Spleen (tissue), 7 donors: ENCODE results near the gene IMMP2L.

Experiments
- CTCF ChIP-seq, 11 experiments: fragments of 200-600 bp in 7 of 11; fragments of 450-650 bp in 4 of 11; sonication (generic) in 4 of 11; IDR thresholded peaks in 8 of 11; conservative IDR thresholded peaks in 3 of 11; 1 replicate in 7 of 11; 2 replicates in 4 of 11; pipeline versions ENCODE4 v1.4.0 to v1.8.0; 2016 to 2021; ENCODE audit warnings: antibody characterized with exemption in 11 of 11, inconsistent platforms in 4 of 11, mild to moderate bottlenecking in 1 of 11
- POLR2A ChIP-seq, 3 donors: fragments of 450-650 bp; IDR thresholded peaks; one replicate each; pipeline ENCODE4 v1.5.1; 2017; ENCODE audit warnings: antibody characterized with exemption in 3 of 3, mild to moderate bottlenecking in 1 of 3
- POLR2AphosphoS5 ChIP-seq, 3 donors: sonication (generic); formaldehyde crosslinking; IDR thresholded peaks; one replicate each; pipeline ENCODE4 v1.5.1; 2017; ENCODE audit warnings: antibody characterized with exemption in 3 of 3
- donor health status: DM: no; HTN: no; CAD: no; lungs with moderate emphysema.
- donor health status: DM: no; HTN: no; CAD: no.
- donor health status: DM: no; HTN: no; CAD: no.

DNA sequence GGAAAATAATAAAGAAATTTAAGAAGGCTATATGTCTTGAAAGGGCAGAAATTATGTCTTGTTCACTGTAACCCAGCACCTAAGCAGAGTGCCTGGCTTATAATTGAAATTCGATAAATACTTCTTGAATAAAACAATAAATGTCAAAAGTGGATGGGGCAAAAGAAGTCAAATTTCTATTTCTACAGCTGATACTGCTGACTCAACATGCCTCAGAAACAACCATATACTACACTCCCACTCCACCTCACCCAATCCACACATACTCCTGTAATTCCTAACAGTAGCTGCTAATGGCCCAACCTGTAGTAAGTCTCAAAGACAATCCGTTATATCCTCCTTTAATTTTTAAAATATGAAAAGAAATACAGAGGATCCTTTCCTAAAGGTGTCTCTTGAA is 519.5 kb downstream of the IMMP2L start:
- no peak for TF ChIP-seq CTCF (IDR thresholded peaks at IDR 0.05 in 8 of 11, conservative IDR thresholded peaks at IDR 0.05 in 3 of 11)
- TF ChIP-seq POLR2A (IDR thresholded peaks at IDR 0.05): no peak
- no peak for TF ChIP-seq POLR2AphosphoS5 (IDR thresholded peaks at IDR 0.05)
